ENCODE results near the gene PARVG.

PARVG gene

DNA sequence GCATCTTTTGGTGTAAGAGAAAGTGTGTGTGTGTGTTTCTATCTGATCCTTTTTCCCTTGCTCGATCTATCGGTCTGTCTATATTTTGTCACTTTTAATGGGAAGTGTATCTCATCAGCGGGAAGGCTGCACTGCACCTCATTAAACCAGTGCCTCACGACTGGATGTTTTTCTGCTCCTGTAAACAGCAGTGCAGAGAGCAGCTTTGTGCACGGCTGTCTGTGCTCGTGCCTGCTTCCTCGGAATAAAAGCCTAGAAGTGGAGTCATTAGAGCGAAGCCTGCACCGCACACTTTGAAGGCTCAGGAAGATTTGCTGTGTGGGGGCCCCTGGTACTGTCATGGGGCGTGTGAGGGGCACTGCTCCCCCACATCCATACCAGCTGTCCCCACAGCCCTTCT is 27.0 kb upstream of the PARVG start:
- Histone ChIP-seq H3K79me2 (ENCODE audit: control insufficient read depth, low read length) (no peaks in the 10 kb centered on the region), H3K4me2 (ENCODE audit: low read length) (no peak overlapping the region), H3K36me3 (ENCODE audit: control insufficient read depth, low read length) (no peaks in the 10 kb centered on the region), H3F3A (ENCODE audit: control insufficient read depth, insufficient read depth) (no peaks in the 10 kb centered on the region), H3K27ac (ENCODE audit: low read depth, low read length) (no peak overlapping the region), H4K20me1 (ENCODE audit: control insufficient read depth, insufficient read depth, low read depth, low read length) (no peaks in the 10 kb centered on the region), H3K4me1 (ENCODE audit: control insufficient read depth, low read length) (no peaks in the 10 kb centered on the region), H3K9me2 (replicated peaks; ENCODE audit: control insufficient read depth, low read length) (no peaks in the 10 kb centered on the region), H3K9me3 (ENCODE audit: control insufficient read depth, insufficient read depth, low read length) (no peaks in the 10 kb centered on the region), H3K4me3 (ENCODE audit: low read length) (no peak overlapping the region), H3K27me3 (ENCODE audit: control insufficient read depth, low read length) (no peaks in the 10 kb centered on the region)
- TF ChIP-seq EZH2phosphoT487 (IDR thresholded peaks at IDR 0.05; ENCODE audit: borderline replicate concordance, low read length): no peak
- TF ChIP-seq, protein P1, sequence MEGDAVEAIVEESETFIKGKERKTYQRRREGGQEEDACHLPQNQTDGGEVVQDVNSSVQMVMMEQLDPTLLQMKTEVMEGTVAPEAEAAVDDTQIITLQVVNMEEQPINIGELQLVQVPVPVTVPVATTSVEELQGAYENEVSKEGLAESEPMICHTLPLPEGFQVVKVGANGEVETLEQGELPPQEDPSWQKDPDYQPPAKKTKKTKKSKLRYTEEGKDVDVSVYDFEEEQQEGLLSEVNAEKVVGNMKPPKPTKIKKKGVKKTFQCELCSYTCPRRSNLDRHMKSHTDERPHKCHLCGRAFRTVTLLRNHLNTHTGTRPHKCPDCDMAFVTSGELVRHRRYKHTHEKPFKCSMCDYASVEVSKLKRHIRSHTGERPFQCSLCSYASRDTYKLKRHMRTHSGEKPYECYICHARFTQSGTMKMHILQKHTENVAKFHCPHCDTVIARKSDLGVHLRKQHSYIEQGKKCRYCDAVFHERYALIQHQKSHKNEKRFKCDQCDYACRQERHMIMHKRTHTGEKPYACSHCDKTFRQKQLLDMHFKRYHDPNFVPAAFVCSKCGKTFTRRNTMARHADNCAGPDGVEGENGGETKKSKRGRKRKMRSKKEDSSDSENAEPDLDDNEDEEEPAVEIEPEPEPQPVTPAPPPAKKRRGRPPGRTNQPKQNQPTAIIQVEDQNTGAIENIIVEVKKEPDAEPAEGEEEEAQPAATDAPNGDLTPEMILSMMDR (IDR thresholded peaks at IDR 0.05; ENCODE audit: low read depth, low read length, poor library complexity, severe bottlenecking): no peak

DNA sequence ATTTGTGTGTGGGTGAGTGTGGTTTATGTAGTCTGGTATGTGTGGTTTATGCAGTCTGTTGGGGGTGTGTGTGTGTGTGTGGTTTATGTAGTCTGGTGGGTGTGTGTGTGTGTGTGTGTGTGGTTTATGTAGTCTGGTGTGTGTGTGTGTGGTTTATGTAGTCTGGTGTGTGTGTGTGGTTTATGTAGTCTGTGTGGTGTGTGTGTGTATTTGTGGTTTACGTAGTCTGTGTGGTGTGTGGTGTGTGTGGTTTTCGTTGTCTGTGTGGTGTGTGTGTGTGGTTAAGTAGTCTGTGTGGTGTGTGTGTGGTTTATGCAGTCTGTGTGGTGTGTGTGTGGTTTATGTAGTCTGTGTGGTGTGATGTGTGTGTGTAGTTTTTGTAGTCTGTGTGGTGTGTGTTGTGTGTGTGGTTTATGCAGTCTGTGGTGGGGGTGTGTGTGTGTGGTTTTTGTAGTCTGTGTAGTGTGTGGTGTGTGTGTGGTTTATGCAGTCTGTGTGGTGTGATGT is 26.2 kb upstream of the PARVG start:
- Histone ChIP-seq H3K9me3 (ENCODE audit: control insufficient read depth, insufficient read depth, low read length) (no peaks in the 10 kb centered on the region), H3K4me2 (ENCODE audit: low read length) (no peak overlapping the region), H3K27me3 (ENCODE audit: control insufficient read depth, low read length) (no peaks in the 10 kb centered on the region), H3K4me3 (ENCODE audit: low read length) (no peak overlapping the region), H3K9me2 (replicated peaks; ENCODE audit: control insufficient read depth, low read length) (no peaks in the 10 kb centered on the region), H3K79me2 (ENCODE audit: control insufficient read depth, low read length) (no peaks in the 10 kb centered on the region), H4K20me1 (ENCODE audit: control insufficient read depth, insufficient read depth, low read depth, low read length) (no peaks in the 10 kb centered on the region), H3K36me3 (ENCODE audit: control insufficient read depth, low read length) (no peaks in the 10 kb centered on the region), H3K4me1 (ENCODE audit: control insufficient read depth, low read length) (no peaks in the 10 kb centered on the region), H3K27ac (ENCODE audit: low read depth, low read length) (no peak overlapping the region), H3F3A (ENCODE audit: control insufficient read depth, insufficient read depth) (no peaks in the 10 kb centered on the region)
- TF ChIP-seq EZH2phosphoT487 (IDR thresholded peaks at IDR 0.05; ENCODE audit: borderline replicate concordance, low read length): no peak
- TF ChIP-seq, protein P1 (IDR thresholded peaks at IDR 0.05; ENCODE audit: low read depth, low read length, poor library complexity, severe bottlenecking): no peak

DNA sequence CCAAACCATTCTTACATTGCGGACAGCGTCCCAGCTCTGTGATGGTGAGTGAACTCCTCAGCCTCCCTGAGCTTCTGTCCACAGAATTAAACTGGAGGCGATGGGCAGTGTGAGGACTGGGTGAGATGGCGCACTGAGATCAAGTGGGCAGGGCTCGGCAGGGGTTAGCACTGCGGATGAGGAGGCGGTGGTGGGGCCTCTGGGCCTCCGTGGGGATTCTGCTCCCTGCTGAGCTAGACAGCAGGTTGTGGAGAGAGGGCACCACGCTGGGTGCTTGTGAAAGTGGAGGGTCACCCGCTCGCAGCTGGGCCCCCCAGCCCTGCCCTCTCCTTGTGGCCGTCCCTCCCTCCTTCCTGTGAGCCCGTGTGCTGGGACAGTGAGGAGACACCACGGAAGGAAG is 25.6 kb upstream of the PARVG start:
- H3K4me2 ChIP-seq (ENCODE audit: low read length): no peak overlapping the region
- no peak overlapping the region for H3K4me3 ChIP-seq (ENCODE audit: low read length)
- no peaks in the 10 kb centered on the region for H3K79me2 ChIP-seq (ENCODE audit: control insufficient read depth, low read length)
- H3F3A ChIP-seq (ENCODE audit: control insufficient read depth, insufficient read depth): no peaks in the 10 kb centered on the region
- H3K9me2 ChIP-seq (replicated peaks; ENCODE audit: control insufficient read depth, low read length): no peaks in the 10 kb centered on the region
- TF ChIP-seq, protein P1 (IDR thresholded peaks at IDR 0.05; ENCODE audit: low read depth, low read length, poor library complexity, severe bottlenecking): no peak
- no peak for TF ChIP-seq EZH2phosphoT487 (IDR thresholded peaks at IDR 0.05; ENCODE audit: borderline replicate concordance, low read length)
- H4K20me1 ChIP-seq (ENCODE audit: control insufficient read depth, insufficient read depth, low read depth, low read length): no peaks in the 10 kb centered on the region
- no peaks in the 10 kb centered on the region for H3K9me3 ChIP-seq (ENCODE audit: control insufficient read depth, insufficient read depth, low read length)
- no peaks in the 10 kb centered on the region for H3K27me3 ChIP-seq (ENCODE audit: control insufficient read depth, low read length)
- H3K4me1 ChIP-seq (ENCODE audit: control insufficient read depth, low read length): no peaks in the 10 kb centered on the region
- H3K36me3 ChIP-seq (ENCODE audit: control insufficient read depth, low read length): no peaks in the 10 kb centered on the region
- no peak overlapping the region for H3K27ac ChIP-seq (ENCODE audit: low read depth, low read length)
